ENCODE measurements around the gene UBAC1.
"Not testable (repeated sequence)": the region's sequence is repeated elsewhere in the genome, so short reads cannot be mapped to it uniquely, and the experiment has no call there.

UBAC1 gene

DNA sequence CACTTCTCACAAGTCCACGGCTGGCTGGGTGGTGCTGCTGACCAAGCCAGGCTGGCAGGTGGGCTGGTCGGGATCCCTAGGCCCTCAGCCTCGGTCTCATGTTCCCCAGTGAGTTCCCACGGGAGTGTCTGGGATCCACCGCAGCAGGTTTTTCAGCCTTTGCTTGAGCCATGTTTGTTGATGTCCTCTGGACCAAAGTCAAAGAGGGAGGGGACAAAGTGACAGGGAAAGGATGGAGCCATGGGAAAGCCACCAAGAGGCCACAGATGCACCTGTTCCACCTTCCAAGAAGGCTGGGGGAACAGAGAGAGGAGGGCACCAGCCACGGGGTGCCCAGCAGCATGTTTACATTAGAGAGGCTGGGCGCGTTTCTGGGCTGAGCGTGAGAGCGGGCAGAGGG, 2.8 kb upstream of the UBAC1 start:
- DNase-seq = no peak
- in situ Hi-C loops (cut with MboI; ENCODE audit: low pct_unique_long_range_greater_than_20kb, low sequenced_read_pairs) = no loop called here

DNA sequence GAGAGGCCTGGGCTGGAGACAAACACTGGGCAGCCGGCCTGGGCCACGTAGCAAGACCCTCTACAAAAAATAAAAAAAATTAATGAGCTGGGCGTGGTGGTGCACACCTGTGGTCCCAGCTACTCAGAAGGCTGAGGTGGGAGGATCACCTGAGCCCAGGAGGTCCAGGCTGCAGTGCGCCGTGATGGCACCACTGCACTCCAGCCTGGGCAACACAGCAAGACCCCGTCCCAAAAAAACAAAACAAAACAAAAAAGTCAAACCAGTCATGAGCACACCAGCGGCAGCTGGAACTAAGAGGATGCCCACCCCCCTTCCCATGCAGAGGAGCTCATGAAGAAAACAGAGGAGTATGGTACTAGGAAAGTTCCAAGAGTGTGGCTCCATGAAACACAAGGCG, 2.2 kb upstream of the UBAC1 start:
- in situ Hi-C loops (cut with MboI; ENCODE audit: low pct_unique_long_range_greater_than_20kb, low sequenced_read_pairs) = no loop called here
- no peak for DNase-seq

DNA sequence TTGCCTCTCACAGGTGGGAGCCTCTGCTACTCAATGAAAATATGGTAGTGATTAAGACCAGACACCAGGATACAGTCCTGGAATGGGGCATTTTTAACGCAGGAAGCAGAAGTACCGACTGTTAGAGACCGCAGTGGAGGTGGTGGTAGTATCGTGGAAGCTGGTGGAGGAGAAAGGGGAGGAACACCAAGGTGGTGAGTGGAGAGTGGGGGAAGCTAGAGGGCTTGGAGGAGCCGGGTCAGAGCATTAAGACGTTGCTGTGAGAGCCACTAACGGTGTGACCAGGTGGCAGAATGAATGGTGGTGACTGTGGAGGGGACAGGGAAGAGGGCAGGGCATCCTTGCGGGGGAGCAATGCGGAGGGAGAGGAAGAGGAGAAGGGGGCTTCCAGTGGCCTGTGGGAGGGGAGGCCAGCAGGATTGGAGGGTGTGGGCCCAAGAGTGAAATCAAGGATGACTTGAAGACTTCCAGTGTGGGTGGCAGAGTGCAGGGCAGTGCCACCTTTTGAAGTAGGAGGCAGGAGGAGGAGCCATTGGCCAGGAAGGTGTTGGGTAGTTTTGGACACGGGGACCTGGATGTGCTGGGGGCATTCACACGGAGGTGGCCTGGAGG, 1.6 kb upstream of the UBAC1 start:
- peak; percentile 68 for DNase-seq
- in situ Hi-C loops (cut with MboI; ENCODE audit: low pct_unique_long_range_greater_than_20kb, low sequenced_read_pairs) = no loop called here

DNA sequence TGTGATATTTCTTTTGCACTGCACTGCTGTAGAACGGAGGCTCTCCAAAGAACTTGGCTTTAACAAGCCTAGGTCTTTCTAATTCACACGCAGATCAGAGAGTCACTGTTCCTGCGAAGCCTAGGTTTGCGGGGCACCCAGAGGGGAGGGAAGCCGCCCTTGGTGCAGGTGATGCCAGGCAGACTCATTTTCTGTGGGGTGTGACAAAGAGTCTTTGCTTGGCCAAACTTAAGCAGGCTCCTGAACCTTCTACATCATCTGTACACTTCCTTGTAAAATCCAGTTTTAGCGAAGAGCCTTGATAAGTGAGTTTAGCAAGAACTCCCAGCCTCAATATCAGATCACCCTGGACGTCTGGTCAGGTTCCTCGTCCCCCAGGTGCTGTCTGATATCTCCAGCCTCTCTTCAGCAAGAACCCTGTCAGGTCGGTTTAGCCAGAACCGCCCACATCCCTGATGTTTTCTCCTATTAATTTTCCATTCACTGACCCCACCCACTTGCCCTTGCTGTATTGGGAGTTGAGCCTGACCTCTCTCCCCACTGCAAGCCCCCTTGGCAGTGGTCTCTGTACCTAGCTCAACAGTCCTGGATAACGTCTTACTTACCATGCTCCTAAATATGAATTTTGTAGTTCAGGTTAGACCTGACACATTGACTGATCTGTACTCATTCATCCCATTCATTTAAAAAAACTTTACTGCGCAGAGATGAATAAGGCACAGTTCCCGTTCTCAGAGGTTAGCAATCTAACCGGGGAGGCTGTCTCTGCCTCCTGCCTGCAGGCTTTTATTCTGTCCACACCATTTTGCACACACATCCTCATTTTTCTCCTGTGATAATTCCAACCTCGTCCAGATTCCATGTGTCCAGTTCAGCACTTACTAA, 880 bp upstream of the UBAC1 start:
- in situ Hi-C loops (cut with MboI; ENCODE audit: low pct_unique_long_range_greater_than_20kb, low sequenced_read_pairs) = no loop called here
- peak; percentile 38 for DNase-seq

DNA sequence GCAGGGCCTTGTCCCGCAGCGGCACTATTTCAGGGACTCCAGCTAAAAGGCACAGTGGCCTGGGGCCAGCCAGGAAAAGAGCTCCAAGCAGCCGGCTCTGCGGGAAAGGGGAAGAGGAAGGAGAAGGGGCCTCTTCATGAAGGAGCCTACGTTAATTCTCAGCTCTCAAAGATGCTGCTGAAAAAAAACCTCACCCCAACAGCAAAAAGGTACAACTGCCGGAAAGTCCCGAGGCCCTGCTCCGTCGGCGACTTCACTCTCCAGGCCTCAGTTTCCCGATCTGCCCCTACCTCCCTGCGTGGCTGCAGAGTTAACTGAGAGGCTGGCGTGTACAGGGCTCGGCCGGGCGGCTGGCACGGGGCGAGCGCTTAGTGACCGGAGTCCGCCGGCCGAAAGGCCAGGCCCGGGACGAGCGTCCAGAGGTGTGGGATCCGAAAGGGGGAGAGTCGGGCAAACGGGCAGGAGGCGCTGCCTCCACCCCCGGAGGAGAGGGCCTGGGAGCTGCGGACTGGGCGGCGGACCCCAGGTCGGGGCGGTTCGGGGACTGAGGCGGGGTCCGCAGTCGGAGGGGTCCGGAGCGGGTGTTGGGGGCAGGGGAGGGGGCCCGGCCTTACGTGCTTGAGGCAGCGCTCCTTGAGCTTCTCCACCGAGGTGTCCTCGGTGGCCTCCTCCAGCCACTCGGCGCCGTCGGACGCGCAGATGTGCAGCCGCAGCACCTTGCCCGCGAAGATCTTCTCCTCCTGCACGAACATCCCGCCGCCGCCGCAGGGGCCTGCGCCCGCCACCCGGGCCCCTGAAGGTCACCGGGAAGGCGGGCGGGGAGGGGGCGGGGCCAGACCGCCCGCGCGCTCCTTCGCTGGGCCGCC, 529 bp downstream of the UBAC1 start:
- in situ Hi-C loops (cut with MboI; ENCODE audit: low pct_unique_long_range_greater_than_20kb, low sequenced_read_pairs) = no loop called here
- DNase-seq = peak; percentile 57

DNA sequence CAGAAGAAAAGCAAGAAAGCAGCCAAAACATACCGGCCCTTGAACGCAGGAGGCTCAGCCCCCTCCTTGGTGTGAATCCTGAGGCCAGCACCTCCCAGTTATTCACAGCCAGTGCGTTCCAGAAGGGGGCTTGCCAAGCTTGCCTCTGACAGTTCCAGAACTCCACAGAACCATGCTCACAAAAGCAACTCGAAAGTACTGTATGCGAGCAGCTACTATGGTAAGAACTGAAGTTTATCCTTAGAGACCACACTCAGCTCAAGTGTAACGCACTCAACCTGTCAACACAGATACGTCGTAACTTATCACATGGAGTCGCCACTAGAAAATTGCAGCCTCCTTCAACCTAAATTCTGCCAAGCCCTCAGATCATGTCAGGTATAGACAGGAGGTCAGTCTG, 1.4 kb downstream of the UBAC1 start:
- DNase-seq = no peak
- in situ Hi-C loops (cut with MboI; ENCODE audit: low pct_unique_long_range_greater_than_20kb, low sequenced_read_pairs) = no loop called here

DNA sequence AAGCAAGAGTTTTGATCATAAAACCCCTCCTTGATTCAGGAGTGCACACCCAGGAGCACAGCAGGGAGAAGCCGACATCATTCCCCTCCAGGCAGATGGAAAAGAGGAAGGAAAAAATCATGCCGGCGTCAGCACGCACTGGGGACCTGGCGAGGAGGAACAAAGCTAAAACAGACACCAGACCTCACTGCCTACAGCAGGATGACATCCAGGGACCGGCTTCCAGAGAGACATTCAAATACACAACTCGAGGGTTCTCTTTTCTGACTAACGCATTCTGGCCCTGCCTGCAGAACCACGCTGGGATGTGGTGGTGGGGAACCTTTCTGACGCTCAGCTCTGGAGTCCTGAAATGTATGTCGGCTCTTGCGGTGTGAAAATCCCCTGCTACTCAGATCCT, 2.7 kb downstream of the UBAC1 start:
- peak; percentile 85 for DNase-seq
- in situ Hi-C loops (cut with MboI; ENCODE audit: low pct_unique_long_range_greater_than_20kb, low sequenced_read_pairs) = no loop called here

DNA sequence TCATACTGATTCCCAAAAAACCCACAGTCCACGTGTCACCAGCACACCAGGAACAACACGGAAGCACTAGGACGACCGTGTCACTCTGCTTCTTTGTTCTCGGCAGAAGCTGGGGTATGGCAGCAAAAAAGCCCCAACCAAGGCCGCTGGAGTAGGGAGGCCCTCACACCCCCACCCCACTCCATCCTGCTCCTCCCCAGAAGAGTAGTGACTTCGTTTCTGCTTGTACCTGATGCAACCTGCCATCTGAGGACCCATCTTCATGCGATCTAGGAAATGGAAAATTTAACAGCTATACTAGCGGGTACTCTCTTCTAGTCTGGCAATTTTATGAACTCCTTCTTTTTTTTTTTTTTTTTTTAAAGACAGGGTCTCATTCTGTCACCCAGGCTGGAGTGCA, 3.7 kb downstream of the UBAC1 start:
- in situ Hi-C loops (cut with MboI; ENCODE audit: low pct_unique_long_range_greater_than_20kb, low sequenced_read_pairs) = no loop called here

DNA sequence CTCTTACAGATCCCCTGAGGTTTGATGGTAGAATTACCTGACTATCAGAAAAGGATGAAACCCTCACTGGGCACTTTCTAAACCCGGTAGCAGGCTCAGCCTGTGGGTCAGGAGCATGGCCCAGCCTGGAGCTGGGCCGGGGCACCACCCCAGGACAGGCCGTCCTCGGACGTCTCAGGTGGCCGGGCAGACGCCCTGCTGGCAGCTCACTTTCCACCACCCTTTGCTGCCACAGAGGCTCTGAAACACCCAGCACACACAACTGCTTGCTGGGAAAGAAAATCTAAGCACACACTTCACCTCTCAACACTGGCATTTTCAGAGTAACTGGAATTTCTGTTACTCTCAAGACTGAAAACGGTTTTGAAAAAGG, 4.4 kb downstream of the UBAC1 start:
- in situ Hi-C loops (cut with MboI; ENCODE audit: low pct_unique_long_range_greater_than_20kb, low sequenced_read_pairs) = no loop called here
- DNase-seq = no peak

More for the DNA sequence above, 3.7 kb downstream of the UBAC1 start:
- no peak for DNase-seq

DNA sequence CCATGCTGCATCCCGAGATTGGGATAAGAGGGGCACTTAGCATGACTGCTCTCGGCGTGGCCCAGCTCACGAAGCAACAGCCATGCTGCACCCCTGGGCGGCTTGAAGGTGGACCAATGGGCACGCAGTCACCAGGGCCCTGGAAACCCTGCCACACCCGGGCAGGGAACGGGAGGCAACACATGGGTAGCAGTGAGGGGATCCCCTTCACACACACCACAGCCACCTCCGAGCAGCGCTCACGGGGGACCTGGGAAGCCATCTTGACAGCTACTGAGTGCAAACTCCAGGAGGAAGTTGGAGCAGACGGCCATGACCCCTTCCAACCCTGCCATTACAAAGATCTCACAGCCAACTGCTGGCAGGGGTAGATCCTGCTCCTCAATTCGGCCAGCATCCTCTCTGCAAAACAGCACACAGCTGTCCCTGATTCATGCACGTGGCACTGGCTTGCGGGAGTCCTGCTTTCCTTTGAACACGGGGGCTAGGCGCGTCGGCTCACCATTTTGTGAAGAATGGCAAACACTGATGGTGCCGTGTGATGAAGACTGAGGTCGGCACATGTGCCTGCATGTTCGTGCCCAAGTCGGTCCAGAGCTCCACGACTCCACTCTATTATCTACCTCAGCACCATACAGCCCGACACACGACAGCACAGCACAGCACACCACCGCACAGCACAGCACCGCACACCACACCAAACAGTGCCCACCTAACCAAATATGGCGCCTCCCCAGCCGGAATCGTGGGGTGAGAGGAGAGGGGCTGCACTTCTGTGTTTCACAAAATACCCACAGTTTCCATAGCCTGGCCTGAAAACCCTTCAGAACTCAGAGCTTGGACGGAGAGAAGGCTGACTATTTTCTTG, 5.0 kb downstream of the UBAC1 start:
- DNase-seq = no peak
- in situ Hi-C loops (cut with MboI; ENCODE audit: low pct_unique_long_range_greater_than_20kb, low sequenced_read_pairs) = no loop called here

DNA sequence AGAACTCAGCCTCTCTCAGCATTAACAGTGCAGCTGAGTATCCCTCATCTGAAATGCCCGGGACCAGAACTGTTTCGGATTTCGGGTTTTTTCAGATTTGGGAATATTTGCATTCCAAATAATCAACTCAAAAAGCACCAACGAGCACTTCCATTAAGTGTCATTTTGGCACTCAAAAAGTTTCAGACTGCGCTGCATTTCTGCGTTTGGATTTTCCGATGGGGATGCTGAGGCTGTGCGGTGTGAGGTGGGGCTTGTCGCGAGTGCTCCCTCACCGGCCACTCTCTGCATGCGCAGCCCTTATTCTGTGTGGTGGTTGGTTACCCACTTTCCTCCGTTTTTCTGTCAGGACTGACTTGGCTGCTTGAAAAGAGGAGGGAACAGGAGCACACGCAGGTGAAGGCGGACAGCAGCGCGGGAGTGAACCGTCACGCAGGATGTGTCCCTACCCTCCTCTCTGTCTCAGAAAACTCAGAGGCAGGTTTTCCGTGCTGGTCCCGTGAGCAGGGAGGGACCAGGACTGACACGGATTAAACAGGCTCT, 8.4 kb downstream of the UBAC1 start:
- no peak for DNase-seq
- in situ Hi-C loops (cut with MboI; ENCODE audit: low pct_unique_long_range_greater_than_20kb, low sequenced_read_pairs) = no loop called here

DNA sequence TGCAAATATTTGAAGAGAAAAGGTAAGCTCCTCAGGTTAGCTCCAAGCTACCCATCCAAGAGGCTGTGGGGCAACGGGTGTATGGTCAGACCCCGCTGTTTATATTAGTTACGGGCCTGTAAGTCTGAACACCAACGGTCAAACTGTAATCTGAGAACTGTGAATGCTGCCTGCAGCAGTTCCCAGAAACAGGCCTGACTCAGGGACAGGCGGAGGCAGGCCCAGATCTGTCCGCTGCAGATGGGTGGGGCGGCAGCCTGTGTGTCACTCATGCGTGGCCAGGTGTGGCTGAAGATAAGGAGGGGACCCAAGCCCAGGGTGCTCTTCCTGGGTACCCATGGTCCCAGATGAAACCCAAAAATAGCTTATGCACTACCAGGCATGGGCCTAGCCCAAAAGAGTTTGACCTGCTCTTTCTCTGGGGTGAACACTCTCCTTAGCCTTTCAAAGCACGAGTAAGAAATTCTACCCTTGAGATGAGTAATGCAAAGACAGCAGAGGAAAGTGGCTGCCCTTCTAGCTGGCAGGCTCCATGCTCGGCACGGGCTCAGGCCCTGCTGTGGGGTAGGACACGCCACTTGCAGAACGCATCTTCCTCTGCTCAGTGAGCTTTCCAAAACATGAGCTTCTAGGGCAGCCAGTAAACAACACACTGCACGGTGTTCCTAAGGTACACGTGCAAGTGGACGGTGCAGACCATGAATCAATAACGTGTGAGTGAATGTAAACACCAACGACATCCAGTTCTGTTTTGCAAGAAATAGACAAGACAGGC, 9.1 kb downstream of the UBAC1 start:
- DNase-seq = peak; percentile 74
- in situ Hi-C loops (cut with MboI; ENCODE audit: low pct_unique_long_range_greater_than_20kb, low sequenced_read_pairs) = no loop called here

DNA sequence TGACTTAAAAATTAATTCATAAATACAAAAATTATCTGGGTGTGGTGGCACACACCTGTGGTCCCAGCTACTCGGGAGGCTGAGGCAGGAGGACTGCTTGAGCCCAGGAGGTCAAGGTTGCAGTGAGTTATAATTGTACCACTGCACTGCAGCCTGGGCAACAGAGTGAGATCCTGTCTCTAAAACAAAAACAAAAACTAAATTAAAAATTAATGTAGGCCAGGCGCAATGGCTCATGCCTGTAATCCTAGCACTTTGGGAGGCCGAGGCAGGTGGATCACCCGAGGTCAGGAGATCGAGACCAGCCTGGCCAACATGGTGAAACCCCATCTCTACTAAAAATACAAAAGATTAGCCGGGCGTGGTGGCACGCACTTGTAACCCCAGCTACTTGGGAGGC, 9.9 kb downstream of the UBAC1 start:
- in situ Hi-C loops (cut with MboI; ENCODE audit: low pct_unique_long_range_greater_than_20kb, low sequenced_read_pairs) = not testable (repeated sequence)

DNA sequence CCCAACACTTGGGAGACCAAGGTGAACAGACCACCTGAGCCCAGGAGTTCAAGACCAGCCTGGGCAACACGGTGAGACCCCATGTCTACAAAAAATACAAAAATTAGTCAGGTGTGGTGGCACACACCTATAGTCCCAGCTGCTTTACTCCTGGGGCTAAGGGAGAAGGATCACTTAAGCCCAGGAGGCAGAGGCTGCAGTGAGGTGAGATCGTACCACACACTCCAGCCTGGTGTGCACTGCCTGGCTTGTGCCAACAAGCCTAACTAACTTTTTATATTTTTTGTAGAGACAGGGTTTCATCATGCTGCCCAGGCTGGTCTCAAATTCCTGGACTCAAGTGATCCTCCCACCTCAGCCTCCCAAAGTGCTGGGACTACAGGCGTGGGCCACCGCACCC, 10.3 kb downstream of the UBAC1 start:
- DNase-seq; in situ Hi-C loops (cut with MboI; ENCODE audit: low pct_unique_long_range_greater_than_20kb, low sequenced_read_pairs): not testable (repeated sequence)

More for the DNA sequence above, 9.9 kb downstream of the UBAC1 start:
- not testable (repeated sequence) for DNase-seq

DNA sequence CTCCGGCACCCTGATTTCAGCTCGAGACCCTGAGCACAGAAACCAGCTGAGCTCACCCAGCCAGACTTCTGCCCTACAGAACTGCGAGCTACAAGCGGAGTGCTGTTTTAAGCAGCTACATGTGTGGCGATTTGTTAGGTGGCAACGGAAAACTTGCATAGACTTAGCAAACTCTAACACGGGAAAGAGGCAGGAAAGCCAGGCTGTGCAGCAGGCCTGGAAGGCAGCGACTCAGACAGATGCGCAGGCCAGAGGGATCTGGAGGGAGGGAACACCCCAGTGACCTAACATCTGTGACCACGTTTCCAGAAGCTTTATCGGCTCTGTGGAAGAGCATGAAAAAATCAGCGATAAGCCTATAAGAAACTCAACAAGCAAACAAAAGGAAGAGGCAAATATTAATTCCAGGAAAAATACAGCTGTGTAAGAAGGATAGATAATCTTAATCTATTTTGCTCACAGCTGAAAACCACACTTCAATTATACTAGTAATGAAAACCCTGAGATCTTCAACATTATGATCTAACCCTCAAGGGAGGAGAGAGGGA, 11.0 kb downstream of the UBAC1 start:
- DNase-seq = no peak
- in situ Hi-C loops (cut with MboI; ENCODE audit: low pct_unique_long_range_greater_than_20kb, low sequenced_read_pairs) = no loop called here

DNA sequence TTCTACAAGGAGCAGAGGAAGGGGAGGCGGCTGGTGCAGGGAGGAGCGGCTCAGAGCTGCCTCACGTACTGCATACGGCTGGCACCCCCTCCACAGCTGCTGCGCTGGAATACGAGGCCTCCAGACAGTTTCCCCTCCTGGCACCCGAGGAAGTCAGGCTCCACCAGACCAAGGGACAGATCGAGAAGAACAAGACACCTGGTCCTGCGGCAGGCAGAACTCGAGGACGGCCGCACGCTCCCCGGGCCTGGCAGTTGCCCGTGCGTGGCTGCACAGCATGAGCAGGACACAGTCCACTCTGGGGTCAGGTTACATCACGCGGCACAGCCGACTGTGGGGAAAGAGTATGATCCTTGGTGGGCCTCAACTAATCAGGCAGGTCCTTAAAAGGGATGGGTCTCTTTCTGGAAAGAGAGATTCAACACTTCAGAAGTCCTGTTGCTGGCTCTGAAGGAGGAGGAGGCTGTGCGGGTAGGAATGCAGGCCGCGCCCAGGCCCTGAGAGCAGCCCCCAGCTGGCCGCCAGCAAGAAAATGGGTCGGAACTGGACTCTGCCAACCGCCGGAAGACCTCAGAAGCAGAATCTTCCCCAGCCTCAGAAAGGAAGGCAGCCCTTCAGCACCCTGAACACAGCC, 11.6 kb downstream of the UBAC1 start:
- no peak for DNase-seq
- in situ Hi-C loops (cut with MboI; ENCODE audit: low pct_unique_long_range_greater_than_20kb, low sequenced_read_pairs) = no loop called here

DNA sequence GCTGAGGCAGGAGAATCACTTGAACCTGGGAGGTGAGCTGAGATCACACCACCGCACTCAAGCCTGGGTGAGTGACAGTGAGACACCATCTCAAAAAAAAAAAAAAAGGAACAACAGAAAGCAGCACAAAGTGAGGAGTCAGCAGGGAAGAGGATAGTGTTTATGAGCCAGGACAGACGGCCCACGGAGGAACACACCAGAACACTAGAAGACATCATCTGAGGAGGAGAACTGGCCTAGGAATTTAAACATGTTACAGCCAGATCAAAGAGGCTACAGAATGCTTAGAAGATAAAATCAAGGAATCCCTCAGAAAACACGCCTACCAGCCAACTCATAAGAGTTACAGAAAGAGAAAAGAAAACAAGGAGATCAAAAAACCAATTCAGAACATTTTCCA, 12.2 kb downstream of the UBAC1 start:
- in situ Hi-C loops (cut with MboI; ENCODE audit: low pct_unique_long_range_greater_than_20kb, low sequenced_read_pairs) = no loop called here

More for the DNA sequence above, 12.2 kb downstream of the UBAC1 start:
- no peak for DNase-seq

All from KBM-7 (cell line).